HepG2 (cell line): ENCODE data around the gene VAV2. TPM values are rescaled to one million over a fixed set of nuclear protein-coding genes. Genes with fewer than 3 reads are reported as not detected.

ENCODE experiments used
- ATAC-seq: fragments of 200-7000 bp; cut with Tn5 transposase; 3 replicates; pipeline ENCODE4 v1.9.1; 2020; ENCODE audit warnings: mild to moderate bottlenecking, moderate library complexity
- BruUV-seq: library from RNA; stranded (reverse); fragments of 400-500 nt; replicated peaks from 2 replicates; lab custom pipeline; 2021; lab: Mats Ljungman, UMichigan
- CTCF ChIA-PET: fragments of 300-600 bp; formaldehyde crosslinking; extraction: SDS; loops from one replicate; lab custom pipeline; 2021; ENCODE audit warnings: low total read pairs, inconsistent platforms, low intra/inter-chr PET ratio; lab: Yijun Ruan, JAX
- POLR2A ChIA-PET: fragments of 350-600 bp; sonication (Branson Sonifier 250); formaldehyde crosslinking; loops from one replicate; lab custom pipeline; 2020; ENCODE audit warnings: antibody characterized with exemption, inconsistent platforms; lab: Yijun Ruan, JAX
- DNase-seq: peaks from one replicate; pipeline ENCODE4 v3.0.0-alpha.2; 2015; ENCODE audit warnings: low spot score
- FAIRE-seq: peaks from 3 replicates; lab custom pipeline; 2011; peaks lifted over from hg19 to GRCh38; lab: Jason Lieb, UNC
- H2AFZ ChIP-seq: one replicate; pipeline ENCODE4 v1.6.1; 2011; ENCODE audit warnings: low read length, inconsistent platforms
- H3K27ac ChIP-seq: fragments of 300-600 bp; 3 replicates; pipeline ENCODE4 v1.8.0; 2011; ENCODE audit warnings: mixed run types, mild to moderate bottlenecking, mixed read lengths, low read length, inconsistent platforms; ENCODE audit not compliant: insufficient read depth; ENCODE audit errors: extremely low read length
- H3K27me3 ChIP-seq, 2 experiments: fragments of 200-600 bp in 1 of 2; 2 replicates in 1 of 2; 3 replicates in 1 of 2; pipeline versions ENCODE4 v1.6.0 to v1.8.0; 2011; ENCODE audit warnings: low read length in 2 of 2, mild to moderate bottlenecking in 2 of 2, moderate library complexity in 2 of 2, inconsistent platforms in 1 of 2; ENCODE audit not compliant: insufficient read depth in 2 of 2, control insufficient read depth in 1 of 2
- H3K36me3 ChIP-seq, 2 experiments: fragments of 200-600 bp in 1 of 2; replicated peaks in 1 of 2; 2 replicates in 1 of 2; 3 replicates in 1 of 2; pipeline versions ENCODE4 v1.5.1 to v1.8.0; 2011; ENCODE audit warnings: low read length in 2 of 2, inconsistent platforms in 1 of 2; ENCODE audit not compliant: insufficient read depth in 2 of 2, control insufficient read depth in 1 of 2
- H3K4me1 ChIP-seq: 2 replicates; pipeline ENCODE4 v1.5.1; 2012; ENCODE audit warnings: low read length, inconsistent platforms; ENCODE audit not compliant: insufficient read depth
- H3K4me2 ChIP-seq: 2 replicates; pipeline ENCODE4 v1.6.0; 2011; ENCODE audit warnings: low read depth, low read length, inconsistent platforms
- H3K4me3 ChIP-seq, 3 experiments: fragments of 200-600 bp in 1 of 3; sonication (generic), shearing (Covaris generic) in 1 of 3; replicated peaks in 1 of 3; 2 replicates each; pipeline ENCODE4 v1.5.1; 2011 to 2016; ENCODE audit warnings: low read length in 3 of 3, inconsistent platforms in 2 of 3, low read depth in 2 of 3, mild to moderate bottlenecking in 2 of 3, control low read depth in 1 of 3, mixed read lengths in 1 of 3; ENCODE audit not compliant: insufficient read depth in 1 of 3
- H3K79me2 ChIP-seq: one replicate; pipeline ENCODE4 v1.6.1; 2011; ENCODE audit warnings: low read length, inconsistent platforms; ENCODE audit not compliant: insufficient read depth
- H3K9ac ChIP-seq: 2 replicates; pipeline ENCODE4 v1.6.0; 2011; ENCODE audit warnings: mild to moderate bottlenecking, low read depth, low read length, inconsistent platforms; ENCODE audit not compliant: insufficient read depth
- H3K9me3 ChIP-seq: 2 replicates; pipeline ENCODE4 v1.5.1; 2012; ENCODE audit warnings: mild to moderate bottlenecking, low read length
- H4K20me1 ChIP-seq: 2 replicates; pipeline ENCODE4 v1.6.0; 2011; ENCODE audit warnings: inconsistent platforms, mild to moderate bottlenecking, low read length, moderate library complexity; ENCODE audit not compliant: insufficient read depth
- HNRNPL ChIP-seq: fragments of 200-400 bp; formaldehyde crosslinking; IDR thresholded peaks from 2 replicates; pipeline ENCODE4 v1.6.1; 2017; ENCODE audit warnings: mild to moderate bottlenecking, low read depth, low read length
- ZBTB33 ChIP-seq: sonication (generic); formaldehyde crosslinking; IDR thresholded peaks from 2 replicates; pipeline ENCODE4 v1.4.0; 2020; ENCODE audit warnings: missing genetic modification reagents
- ZNF263 ChIP-seq: sonication (generic); formaldehyde crosslinking; IDR thresholded peaks from 2 replicates; pipeline ENCODE4 v1.4.0; 2020; ENCODE audit warnings: missing genetic modification reagents
- ZNF761 ChIP-seq: sonication (generic); formaldehyde crosslinking; conservative IDR thresholded peaks from 2 replicates; pipeline ENCODE4 v1.4.0; 2020; ENCODE audit warnings: mild to moderate bottlenecking, missing genetic modification reagents
- WGBS: methylation state at CpG from one replicate; pipeline ENCODE4 v1.1.6; 2017; ENCODE audit warnings: low lambda C conversion rate; 5-methylcytosine and 5-hydroxymethylcytosine counted together
- in situ Hi-C: cut with HindIII; loops from 2 replicates; pipeline ENCODE4 v1.10.0; 2017; ENCODE audit warnings: low pct_unique_long_range_greater_than_20kb; ENCODE audit not compliant: extremely low pct_ligation_motif_present
- intact Hi-C: fragments of 100-400 bp; cut with micrococcal nuclease; formaldehyde crosslinking; loops from one replicate; pipeline ENCODE4 v1.10.0; 2022; ENCODE audit not compliant: unreplicated experiment
- polyA plus RNA-seq, 8 experiments: library from polyadenylated mRNA; depleted of rRNA in 3 of 8; stranded (reverse) in 7 of 8; unstranded in 1 of 8; fragments of >200 nt; fragmentation: Illumina TruSeq in 4 of 8; extraction: Trizol in 4 of 8; gene quantifications; 2 replicates each; pipeline versions ENCODE4 v1.2.1 to v1.2.3, GENCODE V29; 2011 to 2016; ENCODE audit warnings: low read depth in 4 of 8, missing spikeins in 1 of 8, mixed read lengths in 1 of 8; ENCODE audit not compliant: insufficient read depth in 1 of 8
- total RNA-seq, 5 experiments: library from RNA; depleted of rRNA; stranded (reverse); fragments of >200 nt; fragmentation: Illumina TruSeq; extraction: Trizol; gene quantifications; 2 replicates each; pipeline ENCODE4 v1.2.3, GENCODE V29; 2016; ENCODE audit warnings: low read depth in 1 of 5

The VAV2 gene
- total and polyA plus RNA-seq, 2 of the 13 experiments (the other 11 are each of a cell fraction or from before 2014, with no cell fraction given): 22.5 to 22.9 TPM

- no peak overlapping the region for H3K4me3 ChIP-seq
- no peaks in the 10 kb centered on the region for H3K9me3 ChIP-seq
- ChIA-PET POLR2A (no interaction called here), CTCF (no interaction called here)
- H3K4me2 ChIP-seq: no peak overlapping the region
- H3K4me1 ChIP-seq: no peaks in the 10 kb centered on the region
- peaks cover 40% of the 10 kb centered on the region; the same call in 1 of the 2 replicates for H4K20me1 ChIP-seq
- FAIRE-seq: no peak
- H3K27me3 ChIP-seq: no peaks in the 10 kb centered on the region
- peaks cover 81% of the 10 kb centered on the region for H3K79me2 ChIP-seq
- TF ChIP-seq ZNF263 (CRISPR knock-in tag) (peak; percentile 84), HNRNPL (0 out of 2 replicates have a peak, but pooled peaks have one; percentile 57), ZNF761 (no peak), ZBTB33 (CRISPR knock-in tag) (peak; percentile 83)
- over 99% methylated on average over 10 of the region's 18 CpGs for WGBS
- no peak overlapping the region for H3K27ac ChIP-seq
- H3K36me3 ChIP-seq: peaks cover 2 to 21% of the 10 kb centered on the region in 2 experiments; a peak in 2 of 5 replicates
- intact Hi-C loops: no loop called here
- DNase-seq: no peak
- no TSS peak for BruUV-seq
- H2AFZ ChIP-seq: no peak overlapping the region
- ATAC-seq: no peak
- in situ Hi-C loops: no loop called here
- no peak overlapping the region for H3K9ac ChIP-seq
These were observed 39.2 kb downstream of the VAV2 start for GRCh38 chr9:133952598-133953550.
